Measurements from ENCODE around the gene MEIS2.

MEIS2 gene

GRCh38 chr15:37100109-37100965 lies at the start of gene MEIS2:
Gene MEIS2, minus strand, starts transcription at chr15:37100549. Its CDS starts 1,083 bp downstream, at chr15:37099466.
- DNase-seq: peak; percentile 56

GRCh38 chr15:37149146-37149545 lies 48.8 kb upstream of the MEIS2 start:
- no peak for DNase-seq

- no peak for DNase-seq
Measured at GRCh38 chr15:37148714-37149113, 48.4 kb upstream of the MEIS2 start.

DNA sequence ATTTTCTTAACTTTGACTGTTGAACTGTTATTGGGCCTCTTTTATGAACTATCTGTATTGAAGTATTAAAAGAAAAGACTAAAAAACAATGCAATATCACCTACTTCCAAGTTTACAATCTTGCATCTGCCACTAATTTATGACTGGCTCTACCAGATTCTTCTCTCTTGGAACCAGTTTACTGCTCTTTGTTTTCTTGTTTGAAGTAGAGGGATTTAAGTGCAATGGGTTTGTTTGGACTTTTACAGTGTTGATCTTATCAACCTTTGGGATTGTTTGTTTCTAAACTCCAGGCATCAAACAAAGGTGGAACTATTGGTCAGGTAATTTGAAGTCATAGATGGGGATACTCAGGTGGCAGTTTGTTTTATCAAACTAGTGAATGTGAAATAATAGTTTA lies 43.0 kb upstream of the MEIS2 start:
- no peak for DNase-seq

GRCh38 chr15:37142371-37142770 lies 42.0 kb upstream of the MEIS2 start:
- no peak for DNase-seq

GRCh38 chr15:37140531-37141058 lies 40.2 kb upstream of the MEIS2 start:
- no peak for DNase-seq

- no peak for DNase-seq
Measured at GRCh38 chr15:37138591-37139215, 38.4 kb upstream of the MEIS2 start.

GRCh38 chr15:37137221-37137620 lies 36.9 kb upstream of the MEIS2 start:
- no peak for DNase-seq

GRCh38 chr15:37136666-37137065 lies 36.3 kb upstream of the MEIS2 start:
- DNase-seq: no peak

DNA sequence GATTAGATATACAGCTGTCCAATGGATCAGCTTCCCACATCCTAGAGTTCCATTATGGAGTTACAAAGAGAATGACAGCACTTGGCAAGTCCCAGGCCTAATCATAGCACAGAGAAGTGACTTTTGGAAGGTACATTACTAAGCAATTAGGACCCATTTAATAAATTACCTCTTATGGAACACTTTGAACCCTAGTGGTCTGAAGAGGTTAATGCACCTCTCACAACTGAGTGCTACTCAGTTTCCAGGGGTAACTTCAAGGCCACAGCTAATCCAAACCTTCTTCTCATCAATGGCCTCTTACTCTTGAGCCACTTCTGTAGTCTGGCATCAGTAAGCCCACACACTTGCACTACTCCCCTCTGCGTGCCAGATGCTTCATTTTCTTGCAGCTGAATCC lies 34.9 kb upstream of the MEIS2 start:
- peak; percentile 89 for DNase-seq

DNA sequence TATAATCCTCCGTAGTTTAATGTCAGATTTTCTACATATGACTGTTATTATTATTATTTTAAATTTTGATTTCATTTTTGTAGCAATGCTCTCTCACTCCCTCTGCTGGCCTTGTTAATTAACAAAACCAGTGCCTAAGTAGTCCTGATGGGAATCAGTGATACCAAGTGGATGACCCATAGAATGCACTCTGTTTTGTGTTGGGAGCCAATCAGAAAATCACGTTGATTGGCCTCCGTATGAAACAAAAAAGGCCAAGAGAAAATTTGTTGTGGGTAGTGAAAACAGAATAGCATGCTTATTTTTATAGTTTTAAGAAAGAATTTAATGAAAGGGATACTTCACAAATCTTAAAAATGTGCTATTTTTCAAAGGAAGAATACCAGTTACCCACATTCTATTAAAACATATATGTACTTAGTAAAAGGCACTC lies 34.4 kb upstream of the MEIS2 start:
- DNase-seq: no peak

GRCh38 chr15:37134244-37134643 lies 33.9 kb upstream of the MEIS2 start:
- DNase-seq: no peak

GRCh38 chr15:37133602-37134001 lies 33.3 kb upstream of the MEIS2 start:
- DNase-seq: no peak

DNA sequence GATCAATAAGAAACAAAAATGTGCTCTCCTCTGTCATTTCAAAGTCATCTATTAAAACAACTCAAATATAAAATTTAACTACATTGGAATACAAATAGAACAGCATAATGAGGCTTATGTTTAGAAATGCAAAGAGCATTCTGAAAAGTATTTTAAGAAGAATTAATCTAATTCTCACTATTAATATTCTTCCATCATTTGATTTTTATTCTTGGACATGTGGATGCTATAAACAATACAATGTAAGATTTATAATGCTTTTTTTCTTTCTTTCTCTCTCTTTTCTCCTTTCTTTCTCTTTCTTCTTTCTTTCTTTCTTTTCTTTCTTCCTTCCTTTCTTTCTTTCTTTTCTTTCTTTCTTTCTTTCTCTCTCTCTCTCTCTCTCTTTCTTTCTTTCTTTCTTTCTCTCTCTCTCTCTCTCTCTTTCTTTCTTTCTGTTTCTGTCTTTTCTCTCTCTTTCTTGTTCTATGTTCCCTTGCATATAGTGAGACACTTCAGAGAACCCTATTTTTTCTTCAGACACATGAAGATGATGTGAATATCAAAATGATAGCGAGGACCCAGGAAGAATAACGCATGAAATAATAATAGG lies 32.6 kb upstream of the MEIS2 start:
- DNase-seq: no peak

DNA sequence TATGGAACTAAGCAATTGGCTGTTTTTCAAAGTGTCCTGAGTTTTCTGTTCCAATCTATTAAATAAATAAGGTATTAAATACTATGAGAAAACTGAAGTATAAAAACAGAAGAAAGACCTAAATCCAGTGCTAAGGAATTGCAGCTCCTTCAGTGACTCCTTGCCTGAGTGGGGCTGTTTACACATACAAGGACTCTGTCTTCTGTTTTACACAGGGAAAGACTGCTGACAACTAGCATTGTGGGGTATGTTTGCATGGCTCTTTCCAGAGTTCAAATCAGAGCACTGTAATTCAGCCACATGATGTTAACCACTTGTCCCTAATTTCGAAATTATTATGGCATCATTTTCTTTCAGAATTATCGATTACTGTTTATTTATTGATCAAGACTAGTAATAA lies 31.3 kb upstream of the MEIS2 start:
- DNase-seq: no peak

DNA sequence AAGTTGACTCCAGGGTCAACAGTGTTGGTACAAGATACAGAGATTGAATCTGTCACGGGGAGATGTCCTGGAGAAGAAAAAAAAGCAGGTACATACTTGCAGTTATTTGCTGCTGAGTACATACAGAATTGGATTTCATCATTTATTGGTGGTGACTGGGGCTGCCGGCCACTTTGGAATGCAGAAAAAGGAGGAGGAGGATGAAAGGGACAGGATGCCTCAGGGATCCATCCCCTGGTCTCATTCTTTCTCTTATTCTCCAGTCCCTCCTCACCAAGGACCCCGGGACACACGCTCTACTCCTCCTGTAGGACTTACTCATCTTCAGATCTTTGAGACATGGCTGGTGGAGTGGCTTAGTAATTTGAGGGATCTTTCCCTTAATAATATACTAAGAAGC lies 30.0 kb upstream of the MEIS2 start:
- no peak for DNase-seq

DNA sequence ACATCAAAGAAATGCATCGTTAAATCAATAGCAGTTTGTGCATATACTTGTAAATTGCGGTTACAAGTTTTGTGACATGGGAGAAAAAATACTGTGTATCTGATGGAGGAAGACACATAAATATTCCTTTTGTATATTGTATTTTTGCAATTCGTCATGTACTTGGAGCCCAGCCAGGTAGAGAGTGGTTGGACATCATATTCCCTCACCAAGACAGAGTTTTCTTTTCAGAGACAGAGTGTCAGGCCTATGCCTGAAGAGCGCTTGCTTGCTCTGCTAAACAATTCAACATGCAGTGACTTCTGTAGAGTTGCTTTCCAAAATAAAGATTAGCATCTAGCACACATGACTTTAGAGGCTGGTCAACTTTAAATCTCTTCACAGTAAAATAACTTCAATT lies 24.8 kb upstream of the MEIS2 start:
- DNase-seq: no peak

- no peak for DNase-seq
Measured at GRCh38 chr15:37124331-37124730, 24.0 kb upstream of the MEIS2 start.

GRCh38 chr15:37122703-37123102 lies 22.4 kb upstream of the MEIS2 start:
- DNase-seq: no peak

- no peak for DNase-seq
Measured at GRCh38 chr15:37121492-37121891, 21.1 kb upstream of the MEIS2 start.

DNA sequence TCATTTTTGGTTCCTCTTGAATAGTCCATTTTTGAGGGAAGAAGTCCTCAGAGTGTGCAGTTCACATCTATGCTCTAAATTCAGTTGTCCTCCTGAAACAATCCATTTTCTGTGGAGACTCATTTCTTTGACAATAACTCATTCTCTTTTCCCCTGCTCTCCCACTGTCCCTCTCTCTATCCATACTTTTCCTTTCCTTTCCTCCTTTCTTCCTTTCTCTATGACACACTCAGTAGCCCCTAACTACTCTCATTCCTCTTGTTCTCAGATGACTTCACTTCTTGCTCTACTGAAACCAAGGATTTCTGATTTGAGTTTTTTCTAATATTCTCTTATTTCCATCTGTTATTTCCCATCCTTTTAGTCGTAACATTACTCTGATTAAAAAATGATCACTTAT lies 16.7 kb upstream of the MEIS2 start:
- DNase-seq: no peak

DNA sequence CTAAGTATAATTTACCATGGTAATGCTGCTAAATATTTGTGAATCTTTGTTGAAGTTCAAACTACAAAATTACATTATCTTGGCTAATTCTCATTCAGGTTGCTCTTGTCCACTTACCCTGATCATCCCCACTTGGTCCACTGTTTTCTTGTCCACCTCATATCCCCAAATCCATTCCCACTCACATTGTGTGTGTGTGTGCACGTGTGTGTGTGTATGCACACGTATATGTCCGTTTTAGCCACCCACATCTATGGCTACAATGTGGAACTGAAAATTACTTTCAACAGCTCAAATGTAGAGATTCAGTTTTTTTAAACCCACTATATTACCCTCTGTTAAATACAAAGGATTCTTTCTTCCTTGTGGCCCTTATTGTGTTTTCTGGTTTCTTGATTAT lies 15.2 kb upstream of the MEIS2 start:
- no peak for DNase-seq

DNA sequence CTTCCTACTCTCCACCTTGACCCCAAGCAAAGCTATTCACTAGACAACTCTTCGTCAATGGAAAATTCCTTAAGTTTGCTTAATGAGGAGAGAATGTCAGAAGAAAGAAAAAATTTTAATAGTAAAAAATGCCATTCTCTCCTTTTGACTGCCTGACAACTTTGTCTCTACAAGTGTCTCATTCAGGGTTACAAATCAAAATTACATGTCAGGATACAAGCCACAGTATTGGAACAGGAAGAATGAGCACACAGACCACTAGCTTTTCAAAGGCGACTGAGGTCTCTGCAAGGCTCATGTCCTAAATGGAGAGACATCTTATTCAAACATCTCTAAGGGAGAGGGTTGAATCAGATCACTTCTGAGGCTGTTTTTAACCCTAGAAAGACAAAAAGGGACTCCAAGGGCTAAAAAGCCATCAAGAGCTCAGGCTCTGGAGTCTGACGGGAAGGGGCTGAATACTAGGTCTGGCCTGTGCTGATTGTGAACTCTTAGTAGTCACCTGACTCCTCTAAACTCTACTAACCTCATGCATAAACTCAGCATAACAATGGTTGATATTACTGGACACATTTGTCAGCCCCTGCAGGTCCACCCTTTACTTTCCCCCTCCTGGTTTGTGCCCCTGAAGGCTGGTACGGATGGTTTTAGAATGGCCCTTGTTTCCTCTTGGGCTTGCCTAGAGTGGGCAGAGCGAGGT lies 12.8 kb upstream of the MEIS2 start:
- no peak for DNase-seq
